Femur (tissue), 1 donor: Measurements from ENCODE around the gene OLFM4.
"Not testable (repeated sequence)": the region's sequence is repeated elsewhere in the genome, so short reads cannot be mapped to it uniquely, and the experiment has no call there.

Source experiments
- DNase-seq: peaks from one replicate; pipeline ENCODE4 v3.0.0-alpha.2; 2017

Gene OLFM4, protein sequence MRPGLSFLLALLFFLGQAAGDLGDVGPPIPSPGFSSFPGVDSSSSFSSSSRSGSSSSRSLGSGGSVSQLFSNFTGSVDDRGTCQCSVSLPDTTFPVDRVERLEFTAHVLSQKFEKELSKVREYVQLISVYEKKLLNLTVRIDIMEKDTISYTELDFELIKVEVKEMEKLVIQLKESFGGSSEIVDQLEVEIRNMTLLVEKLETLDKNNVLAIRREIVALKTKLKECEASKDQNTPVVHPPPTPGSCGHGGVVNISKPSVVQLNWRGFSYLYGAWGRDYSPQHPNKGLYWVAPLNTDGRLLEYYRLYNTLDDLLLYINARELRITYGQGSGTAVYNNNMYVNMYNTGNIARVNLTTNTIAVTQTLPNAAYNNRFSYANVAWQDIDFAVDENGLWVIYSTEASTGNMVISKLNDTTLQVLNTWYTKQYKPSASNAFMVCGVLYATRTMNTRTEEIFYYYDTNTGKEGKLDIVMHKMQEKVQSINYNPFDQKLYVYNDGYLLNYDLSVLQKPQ

GRCh38 chr13:53028637-53029203, at the start of gene OLFM4:
Gene OLFM4 (plus strand): TSS chr13:53028813. CDS start chr13:53028837, 24 bp downstream.
- no peak for DNase-seq

GRCh38 chr13:52978989-52979388, 49.6 kb upstream of the OLFM4 start:
- no peak for DNase-seq

GRCh38 chr13:52980695-52981094, 47.9 kb upstream of the OLFM4 start:
- no peak for DNase-seq

GRCh38 chr13:52983836-52984235, 44.8 kb upstream of the OLFM4 start:
- DNase-seq, result no peak

GRCh38 chr13:52984881-52985363, 43.7 kb upstream of the OLFM4 start:
- DNase-seq, result no peak

- no peak for DNase-seq
These were observed 37.1 kb upstream of the OLFM4 start for GRCh38 chr13:52991344-52992020.

DNA sequence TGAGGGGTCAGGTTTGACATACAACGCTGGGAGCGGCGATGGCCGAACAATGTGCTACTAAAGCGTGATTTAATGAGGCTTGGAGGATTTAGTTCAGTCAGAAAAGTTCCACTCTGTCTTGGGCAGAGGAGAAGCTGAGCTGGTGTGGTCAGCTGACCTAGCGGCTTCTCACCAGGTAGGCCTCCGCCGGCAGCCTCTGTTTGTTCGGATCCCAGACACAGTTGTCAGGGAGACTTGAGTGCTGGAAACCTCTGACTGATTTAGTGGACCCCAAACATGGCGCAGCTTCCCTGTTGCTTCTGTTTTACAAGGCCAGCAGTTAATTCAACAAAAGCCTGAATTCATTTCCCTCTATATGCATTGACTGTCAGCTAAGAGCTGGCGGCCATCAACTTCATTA, 36.5 kb upstream of the OLFM4 start:
- no peak for DNase-seq

DNA sequence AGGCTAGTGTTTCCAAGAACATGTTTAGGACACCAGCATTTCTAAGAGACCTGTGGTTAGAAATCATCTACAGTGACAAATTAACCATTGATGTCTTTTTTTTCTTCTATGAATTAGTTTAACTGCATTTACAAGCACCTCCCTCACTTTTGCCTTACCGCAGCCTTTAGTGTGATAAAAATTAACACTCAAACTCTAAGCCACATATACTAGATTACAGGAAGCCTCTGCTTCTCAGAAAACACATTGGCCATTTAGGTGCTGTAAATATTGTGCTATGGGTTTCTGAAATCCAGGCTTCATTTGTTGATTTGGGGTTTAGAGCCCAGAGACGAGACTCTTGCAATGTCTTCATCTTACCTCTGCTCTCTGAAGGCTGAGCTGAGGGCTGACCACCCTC, 34.6 kb upstream of the OLFM4 start:
- DNase-seq, result no peak

- DNase-seq, result no peak
These were observed 33.7 kb upstream of the OLFM4 start for GRCh38 chr13:52994865-52995264.

DNA sequence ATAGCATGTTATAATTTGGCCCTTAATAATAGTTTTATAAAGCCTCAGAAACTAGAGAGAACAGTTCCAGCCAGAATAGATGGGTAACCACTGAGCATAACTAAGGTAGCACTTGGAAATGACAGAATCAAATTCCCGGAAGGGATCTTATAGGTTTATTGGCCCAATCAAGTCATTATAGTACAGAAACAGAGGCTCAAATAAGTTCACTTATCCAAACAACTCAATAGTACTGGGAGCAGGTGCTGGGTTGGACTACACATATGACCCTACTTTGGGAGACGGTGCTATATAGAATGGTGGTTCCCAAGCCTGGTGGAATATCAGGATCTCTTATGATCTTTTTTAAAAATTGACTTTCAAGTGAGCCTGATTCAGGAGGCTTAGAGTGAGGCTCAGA, 32.7 kb upstream of the OLFM4 start:
- DNase-seq, result no peak

DNA sequence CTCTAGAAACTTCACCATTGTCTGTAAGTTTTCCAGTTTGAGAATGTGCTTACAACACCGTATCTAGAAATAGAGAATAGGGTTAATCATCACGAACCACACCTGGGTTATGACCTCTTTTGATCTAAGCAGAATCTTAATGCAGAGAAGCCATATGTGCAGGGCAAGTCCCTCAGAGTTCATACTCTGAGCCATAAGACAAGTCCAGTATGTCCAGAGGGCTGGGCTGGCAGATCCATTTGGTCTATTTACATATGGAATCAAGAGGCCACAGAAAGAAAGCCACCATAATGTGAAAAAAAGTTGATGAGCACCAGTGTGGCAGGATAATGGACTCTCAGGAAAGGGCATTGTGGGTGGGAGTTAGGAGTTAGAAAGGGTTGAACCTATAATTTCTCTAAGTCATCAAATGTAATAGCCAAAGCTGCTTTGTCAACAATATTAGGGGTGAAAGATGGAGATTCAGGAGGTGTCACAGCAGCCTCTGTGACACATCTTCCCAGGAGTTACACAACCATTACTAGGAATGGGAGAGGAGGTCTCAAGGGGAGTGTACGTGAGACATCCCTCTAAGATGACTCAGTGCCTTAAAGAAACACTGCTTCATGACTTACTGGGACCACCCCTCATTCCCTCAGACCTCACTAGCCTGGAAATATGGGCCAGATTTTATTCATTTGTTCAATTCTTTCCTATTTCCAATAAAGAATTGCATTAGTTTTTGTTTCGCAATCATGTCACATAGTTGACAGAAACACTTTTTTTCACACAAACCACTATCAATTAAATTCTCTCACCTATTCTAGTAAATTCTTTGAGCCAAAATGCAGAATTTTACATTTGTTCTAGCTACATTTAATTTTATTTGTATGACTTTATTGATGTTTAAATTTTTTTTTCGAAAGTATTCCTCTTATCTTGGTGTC, 30.4 kb upstream of the OLFM4 start:
- no peak for DNase-seq

DNA sequence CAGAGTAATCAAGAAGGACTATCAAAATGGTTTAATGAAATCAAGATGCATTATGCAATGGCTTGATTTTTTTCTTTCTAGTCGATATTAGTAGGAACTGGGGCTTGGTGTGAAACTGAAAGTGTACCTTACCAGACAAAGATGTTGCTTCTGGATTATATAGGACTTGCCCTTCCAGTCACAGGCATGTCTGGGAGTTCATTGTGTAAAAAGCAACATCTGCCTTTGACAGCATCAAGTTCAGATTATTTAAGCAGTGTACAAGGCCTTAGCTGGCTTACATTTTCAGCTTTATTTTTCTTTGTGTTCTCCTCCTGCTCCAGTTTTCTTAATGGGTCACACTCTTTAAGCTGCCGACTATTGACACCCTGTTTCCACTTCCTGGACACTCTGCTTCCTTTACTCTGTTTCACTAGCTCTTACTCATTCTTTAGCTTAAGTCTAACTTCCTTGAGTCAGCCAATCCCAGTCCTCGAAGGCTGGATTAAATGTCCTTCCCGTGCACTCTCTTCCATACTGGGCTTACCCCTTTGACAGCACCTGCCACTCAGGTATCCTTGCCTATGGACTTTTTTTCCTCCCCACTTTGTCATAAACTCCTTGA, 29.4 kb upstream of the OLFM4 start:
- DNase-seq, result no peak

DNA sequence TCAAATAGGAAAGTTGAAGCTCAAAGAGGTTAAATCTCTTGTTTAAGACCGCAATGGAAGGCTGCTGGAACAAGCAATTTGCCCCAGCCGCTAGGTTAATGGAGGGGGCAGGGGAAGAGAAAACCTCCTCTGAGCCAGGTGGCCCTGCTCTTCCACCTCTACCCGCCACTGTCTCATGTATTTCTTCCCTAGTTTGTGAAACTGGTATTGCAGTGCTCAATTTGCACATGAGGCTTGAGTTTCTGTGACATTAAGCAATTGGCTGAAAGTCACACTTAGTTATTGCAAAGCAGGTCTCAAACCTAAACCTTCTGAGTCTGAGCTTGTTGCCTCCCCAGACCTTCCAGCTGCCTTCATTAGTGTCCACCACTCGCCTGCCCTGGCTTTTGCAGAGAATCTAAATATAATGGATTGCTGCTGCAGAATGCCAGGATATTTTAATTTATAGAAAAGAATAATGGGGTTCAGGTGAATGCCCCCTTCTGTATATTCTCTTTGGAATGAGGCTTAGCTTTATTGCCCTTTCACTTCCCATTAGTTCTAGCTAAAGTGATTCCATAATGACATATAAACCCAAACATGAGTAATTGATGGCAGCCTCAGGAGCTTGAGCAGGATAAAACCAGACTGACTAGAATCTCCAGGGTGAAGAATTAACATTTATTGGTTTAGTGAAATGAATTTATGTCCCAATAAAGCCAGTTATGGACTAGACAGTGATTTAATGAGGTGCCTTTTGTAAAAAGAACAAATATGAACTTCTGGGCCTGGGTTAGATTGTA, 27.0 kb upstream of the OLFM4 start:
- DNase-seq, result no peak

DNA sequence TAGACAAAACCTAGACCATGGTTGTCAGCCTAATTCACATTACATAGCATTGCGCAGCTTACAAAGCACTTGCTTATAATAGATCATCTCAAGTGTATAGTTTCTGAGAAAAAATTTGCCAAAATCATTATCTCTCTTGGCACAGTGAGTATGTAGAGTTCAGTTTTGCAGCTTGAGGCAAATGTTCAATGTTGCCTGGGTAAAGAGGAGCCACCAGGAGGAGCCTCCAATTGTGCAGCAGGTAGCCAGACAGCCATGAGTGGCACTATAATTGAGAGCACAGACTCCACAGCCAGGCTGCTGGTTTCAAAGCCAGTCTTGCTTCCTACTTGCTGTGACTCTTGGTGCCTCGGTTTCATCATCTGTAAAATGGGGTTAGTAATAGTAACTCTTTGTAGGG, 24.0 kb upstream of the OLFM4 start:
- DNase-seq, result no peak

DNA sequence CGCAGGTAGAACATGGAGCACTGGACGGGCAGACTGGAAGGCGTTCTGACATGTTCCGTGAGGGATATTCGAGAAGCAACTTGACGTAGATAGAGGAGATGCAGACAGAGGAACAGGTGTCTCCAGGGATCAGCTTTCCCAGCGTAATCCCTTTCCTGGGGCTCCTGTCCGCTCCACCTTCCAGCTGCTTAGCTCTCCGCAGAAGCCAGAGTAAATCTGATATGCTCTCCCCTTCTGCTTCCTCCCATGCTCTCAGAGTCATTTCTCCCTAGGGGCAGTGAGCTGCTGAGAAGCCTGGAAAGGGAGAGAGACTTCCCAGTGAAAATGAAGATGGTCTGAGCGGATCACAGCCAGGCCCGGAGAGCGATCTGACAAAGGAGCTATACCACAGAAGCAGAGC, 23.0 kb upstream of the OLFM4 start:
- DNase-seq, result peak; percentile 42

DNA sequence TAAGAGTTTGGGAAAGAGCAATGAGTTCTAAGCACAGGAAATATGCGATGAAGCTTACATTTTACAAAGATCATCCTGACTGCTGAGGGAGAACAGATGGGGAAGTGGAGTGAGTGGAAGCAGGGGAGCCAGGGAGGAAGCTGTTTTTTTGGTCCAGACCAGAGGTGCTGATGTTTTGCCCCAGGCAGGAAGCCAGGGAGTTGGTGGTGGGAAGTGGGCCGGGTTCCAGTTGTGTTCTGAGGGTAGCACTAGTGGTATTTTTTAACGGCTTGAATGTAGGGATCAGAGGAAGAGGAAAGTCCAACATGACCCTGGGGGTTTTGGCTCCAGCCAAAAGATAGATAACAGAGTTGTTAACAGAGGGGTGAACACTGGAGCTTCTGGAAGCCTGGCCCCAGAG, 20.7 kb upstream of the OLFM4 start:
- peak; percentile 36 for DNase-seq

DNA sequence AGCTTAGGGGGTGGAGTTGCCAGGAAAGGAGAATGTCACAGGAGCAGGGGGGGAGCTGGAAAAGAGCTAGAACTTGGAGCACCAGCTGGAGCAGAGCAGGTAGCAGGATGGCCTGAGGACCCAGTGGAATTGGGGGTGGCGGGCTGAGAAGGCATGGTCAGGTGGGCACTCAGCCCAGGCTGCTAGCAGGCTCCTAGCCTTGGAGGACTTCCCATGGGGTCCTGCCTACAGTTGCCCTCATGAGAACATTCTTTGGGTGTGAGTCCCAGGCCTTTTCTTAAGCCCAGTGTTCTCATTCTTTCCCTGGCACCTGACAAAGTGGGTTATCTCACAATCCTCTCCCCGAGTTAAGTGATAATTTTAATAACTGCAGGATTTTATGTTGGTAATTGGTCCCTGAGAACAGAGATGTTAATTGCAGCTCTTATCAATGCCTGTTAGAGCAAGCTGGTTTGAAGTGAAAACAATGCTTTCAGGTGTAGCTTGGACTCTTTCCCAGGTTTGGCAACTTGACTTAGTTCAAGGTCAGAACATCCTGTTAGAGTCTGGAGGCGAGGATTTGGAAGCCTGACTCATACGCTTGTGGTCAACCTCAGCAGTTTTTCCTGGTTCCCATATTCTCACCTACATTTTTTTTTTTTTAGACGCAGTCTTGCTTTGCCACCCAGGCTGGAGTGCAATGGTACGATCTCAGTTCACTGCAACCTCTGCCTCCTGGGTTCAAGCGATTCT, 18.1 kb upstream of the OLFM4 start:
- no peak for DNase-seq

DNA sequence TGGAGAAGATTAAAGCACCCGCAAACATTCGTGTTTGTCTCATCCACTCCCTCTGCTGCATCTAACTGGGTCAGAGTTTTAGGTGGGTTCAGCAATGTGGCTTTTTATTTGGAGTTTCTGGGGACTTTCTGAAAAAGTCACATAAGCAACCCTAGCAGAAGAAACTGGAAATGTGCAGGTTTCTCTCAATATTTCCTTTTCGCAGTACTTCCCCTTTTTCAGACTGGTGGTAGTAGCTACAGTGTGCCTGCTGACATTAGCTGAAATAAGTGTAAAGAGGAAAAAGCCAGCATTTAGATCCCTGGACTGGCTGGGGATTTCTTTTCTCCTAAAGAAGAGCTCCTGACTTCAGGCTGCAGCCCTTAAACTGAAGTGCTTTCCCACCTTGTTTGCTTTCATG, 15.9 kb upstream of the OLFM4 start:
- DNase-seq, result no peak

DNA sequence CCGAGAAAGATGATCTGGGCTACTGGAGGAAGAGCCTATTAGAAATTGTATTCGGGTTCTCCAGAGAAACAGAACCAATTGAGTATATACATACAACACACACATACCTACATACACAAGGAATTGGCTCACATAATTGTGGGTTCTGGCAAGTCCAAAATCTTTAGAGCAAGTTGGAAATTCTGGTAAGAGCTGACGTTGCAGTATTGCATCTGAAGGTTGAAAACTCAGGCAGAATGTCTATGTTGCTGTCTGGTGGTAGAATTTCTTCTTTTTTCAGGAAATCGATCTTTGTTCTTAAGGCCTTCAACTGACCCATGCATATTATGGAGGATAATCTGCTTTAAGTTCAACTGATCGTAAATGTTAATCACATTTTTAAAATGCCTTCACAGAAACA, 15.5 kb upstream of the OLFM4 start:
- DNase-seq, result no peak

GRCh38 chr13:53014018-53014417, 14.6 kb upstream of the OLFM4 start:
- DNase-seq, result not testable (repeated sequence)
